Measurements from ENCODE around the gene TRMT5. TPM values are rescaled to one million over a fixed set of nuclear protein-coding genes. Genes with fewer than 3 reads are reported as not detected.

The TRMT5 gene
- total and polyA plus RNA-seq, 2 donors (not counting 3 experiments of a cell fraction or from before 2014, with no cell fraction given), result 2.4 to 12.6 TPM

DNA sequence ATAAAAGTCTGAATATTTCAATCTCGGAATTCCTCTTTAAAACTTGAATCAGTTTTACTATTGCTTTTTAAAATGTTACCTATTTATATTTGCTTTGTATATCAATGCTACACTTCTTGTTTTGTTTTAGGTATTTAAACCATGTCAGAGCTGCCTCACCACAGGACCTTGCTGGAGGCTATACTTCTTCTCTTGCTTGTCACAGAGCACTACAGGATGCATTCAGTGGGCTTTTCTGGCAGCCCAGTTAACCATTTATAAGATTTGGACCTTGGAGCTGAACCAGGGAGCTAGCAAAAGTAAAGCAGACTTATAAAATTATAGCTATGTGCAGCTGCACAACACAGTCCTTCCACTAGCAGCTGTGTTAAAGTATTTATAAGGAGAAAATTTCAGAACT lies 12.8 kb downstream of the TRMT5 start:
- ChIA-PET CTCF (no interaction called here), POLR2A (no interaction called here)
- Histone ChIP-seq H3K27me3 (ENCODE audit: control insufficient read depth in 2 of 2, insufficient read depth in 2 of 2, low read length in 2 of 2) (no peaks in the 10 kb centered on the region), H3K4me2 (ENCODE audit: insufficient read depth, low read length) (no peak overlapping the region), H3K9ac (replicated peaks; ENCODE audit: extremely low read depth, insufficient read depth, low read length) (no peak overlapping the region), H3K9me1 (replicated peaks; ENCODE audit: control insufficient read depth, extremely low read depth, insufficient read depth, low read length) (peaks cover 2% of the 10 kb centered on the region), H4K20me1 (replicated peaks; ENCODE audit: control insufficient read depth, extremely low read depth, insufficient read depth, low read length) (no peaks in the 10 kb centered on the region), H3K27ac (ENCODE audit: insufficient read depth, low read depth, low read length) (no peak overlapping the region), H3K4me3 (replicated peaks in 1 of 3; ENCODE audit: insufficient read depth in 1 of 3, low read depth in 1 of 3, low read length in 3 of 3) (no peak overlapping the region), H3K79me2 (ENCODE audit: control insufficient read depth, insufficient read depth, low read length) (no peaks in the 10 kb centered on the region), H2AFZ (ENCODE audit: low read depth, low read length) (no peak overlapping the region), H3K36me3 (ENCODE audit: control insufficient read depth in 2 of 2, extremely low read depth in 1 of 2, insufficient read depth in 2 of 2, low read length in 2 of 2) (no peaks in the 10 kb centered on the region), H3K9me3 (replicated peaks; ENCODE audit: control insufficient read depth, insufficient read depth, low read length) (no peaks in the 10 kb centered on the region), H3K4me1 (ENCODE audit: control insufficient read depth, extremely low read depth, insufficient read depth, low read length) (peaks cover 13% of the 10 kb centered on the region)
- FAIRE-seq (no peak), DNase-seq (ENCODE audit: low read depth, low spot score) (no peak)
- no peak for TF ChIP-seq CTCF (IDR thresholded peaks at IDR 0.05; ENCODE audit: extremely low read depth in 1 of 2, insufficient read depth in 1 of 2, low read depth in 1 of 2, low read length in 2 of 2)
- no peak for TF ChIP-seq EZH2 (IDR thresholded peaks at IDR 0.05; ENCODE audit: borderline replicate concordance, low read depth, low read length, severe bottlenecking)
- TF ChIP-seq FOS (IDR thresholded peaks at IDR 0.05; ENCODE audit: borderline replicate concordance, insufficient read depth, low read length), result no peak
- TF ChIP-seq JUN (IDR thresholded peaks at IDR 0.05; ENCODE audit: borderline replicate concordance, insufficient read depth, insufficient read length, low read depth), result no peak
- no peak for TF ChIP-seq POLR2A (IDR thresholded peaks at IDR 0.05; ENCODE audit: low read depth, low read length)
- no peak for TF ChIP-seq GATA2 (IDR thresholded peaks at IDR 0.05; ENCODE audit: insufficient read depth, insufficient read length, low read depth, low read length)
- TF ChIP-seq MYC (IDR thresholded peaks at IDR 0.05; ENCODE audit: low read depth, low read length), result no peak
- intact Hi-C loops (cut with micrococcal nuclease), result no loop called here
- no TSS peak for BruUV-seq (replicated peaks)
- dilution Hi-C loops (cut with MboI; ENCODE audit: extremely low pct_ligation_motif_present, low sequenced_read_pairs), result no loop called here

Data from endothelial cell of umbilical vein (primary cell).